NCI-H226 (cell line): ENCODE results near the gene PLEKHA8.

Source experiments
- DNase-seq: peaks from one replicate; pipeline ENCODE4 v3.0.0-alpha.2; 2015

Gene PLEKHA8

DNA sequence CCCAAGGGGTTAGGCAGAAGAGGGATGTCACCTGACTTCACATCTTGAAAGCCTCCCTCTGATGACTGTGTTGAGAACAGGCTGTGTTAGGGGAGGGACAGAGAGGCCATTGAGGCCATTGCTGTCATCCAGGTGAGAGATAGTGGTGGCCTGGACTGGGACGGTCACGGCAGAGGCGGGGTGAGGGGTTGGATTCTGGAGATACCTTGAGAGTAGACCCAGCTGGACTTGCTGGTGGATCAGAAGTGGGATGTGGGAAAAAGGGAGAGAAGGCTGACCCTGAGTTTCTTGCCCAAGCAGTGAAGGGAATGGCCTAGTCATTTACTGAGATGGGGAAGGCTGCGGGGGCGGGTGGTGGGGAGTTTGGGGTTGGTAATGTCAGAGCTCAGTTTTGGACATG is 120.2 kb downstream of the PLEKHA8 start:
- DNase-seq: no peak

DNA sequence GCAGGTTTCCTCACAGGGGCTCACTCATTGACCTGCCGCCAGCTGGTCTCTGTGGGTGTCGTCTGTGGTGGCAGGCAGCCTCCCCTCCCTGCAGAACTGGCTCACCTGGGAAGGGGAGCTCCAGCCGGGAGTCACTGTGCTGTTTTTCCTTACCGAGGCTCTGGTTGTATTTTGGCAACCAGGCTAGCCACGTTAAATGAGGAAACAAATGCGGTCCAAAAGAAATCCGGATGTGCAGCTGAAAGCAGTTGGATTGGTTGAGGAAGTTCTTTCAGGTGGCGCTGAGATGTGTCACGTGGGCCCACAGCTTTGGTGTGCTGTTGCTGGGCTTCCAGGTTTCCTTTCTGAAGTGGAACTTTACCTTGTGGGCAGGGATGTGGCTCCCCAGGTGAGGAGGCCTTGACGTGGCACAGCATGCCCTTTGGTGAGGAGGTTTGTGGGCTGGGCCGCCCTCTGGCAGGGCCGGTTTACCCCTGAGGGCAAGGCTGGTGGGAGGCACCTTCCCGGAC is 120.8 kb downstream of the PLEKHA8 start:
- DNase-seq: no peak

DNA sequence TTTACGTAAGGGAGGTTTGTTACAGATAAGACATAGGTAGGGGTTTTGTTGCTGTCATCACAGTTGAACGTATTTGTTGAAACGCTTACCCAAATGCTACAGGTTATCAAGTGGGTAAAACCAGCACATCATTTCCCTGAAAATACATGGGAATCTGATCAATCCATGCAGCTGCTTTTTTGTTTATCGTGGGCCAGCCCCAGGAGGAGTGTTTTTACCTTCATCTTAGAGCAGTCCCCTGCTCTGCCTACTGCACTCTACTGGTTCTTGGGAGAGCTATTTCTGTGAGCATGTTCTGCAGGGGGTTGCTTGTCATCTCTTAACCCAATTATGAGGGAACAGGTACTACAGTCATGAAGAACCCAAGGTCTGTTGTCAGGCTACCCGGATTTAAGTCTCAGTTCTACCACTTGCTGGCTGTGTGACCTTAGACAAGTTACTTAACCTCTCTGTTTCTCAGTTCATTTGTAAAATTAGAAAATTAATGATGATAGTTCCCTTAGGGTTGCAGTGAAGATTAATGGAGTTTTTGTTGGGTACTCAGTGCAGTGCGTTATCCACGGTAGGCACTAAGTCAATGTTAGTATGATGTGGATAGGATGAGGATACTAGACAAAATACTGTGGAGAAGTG is 121.5 kb downstream of the PLEKHA8 start:
- no peak for DNase-seq

DNA sequence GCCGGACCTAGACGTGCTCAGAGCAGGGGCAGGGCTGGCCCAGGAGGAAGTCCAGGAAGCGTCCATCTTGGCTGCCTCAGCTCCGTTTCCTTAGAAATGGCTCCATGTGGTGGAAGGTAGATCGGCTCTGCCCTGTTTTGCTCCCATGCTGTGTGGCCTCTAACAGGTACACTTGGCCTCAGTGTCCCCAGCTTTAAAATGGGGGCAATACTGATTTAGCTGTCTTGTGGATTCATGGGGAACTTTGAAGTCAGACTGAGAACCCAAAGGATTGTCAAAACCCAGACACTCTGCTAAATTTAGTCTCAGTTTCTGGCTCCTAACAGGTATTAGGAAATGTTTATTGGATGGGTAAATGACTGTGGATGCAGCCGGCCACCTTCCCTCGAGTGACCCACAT is 122.5 kb downstream of the PLEKHA8 start:
- DNase-seq: no peak

DNA sequence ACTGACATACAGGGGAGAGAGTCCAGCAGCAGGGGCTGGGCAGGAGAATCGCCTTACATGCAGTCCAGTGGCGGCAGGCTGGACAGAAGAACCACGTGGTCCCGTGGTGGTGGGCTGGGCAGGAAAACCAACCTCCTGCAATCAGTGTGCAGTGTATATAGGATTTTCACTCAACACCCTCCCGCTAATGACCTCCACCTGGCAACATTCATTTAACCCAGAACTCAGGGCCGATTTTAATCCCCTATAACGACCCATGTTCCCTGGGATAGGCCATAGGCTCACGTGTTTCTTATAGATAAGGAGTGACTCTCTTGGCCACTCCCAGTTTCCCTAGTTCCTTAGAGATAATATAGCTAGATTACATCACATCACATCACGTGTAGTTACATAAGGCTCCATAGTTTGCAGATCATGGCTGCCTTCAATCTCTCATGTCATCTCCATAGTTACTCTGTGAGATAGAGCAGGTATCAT is 125.9 kb downstream of the PLEKHA8 start:
- no peak for DNase-seq

DNA sequence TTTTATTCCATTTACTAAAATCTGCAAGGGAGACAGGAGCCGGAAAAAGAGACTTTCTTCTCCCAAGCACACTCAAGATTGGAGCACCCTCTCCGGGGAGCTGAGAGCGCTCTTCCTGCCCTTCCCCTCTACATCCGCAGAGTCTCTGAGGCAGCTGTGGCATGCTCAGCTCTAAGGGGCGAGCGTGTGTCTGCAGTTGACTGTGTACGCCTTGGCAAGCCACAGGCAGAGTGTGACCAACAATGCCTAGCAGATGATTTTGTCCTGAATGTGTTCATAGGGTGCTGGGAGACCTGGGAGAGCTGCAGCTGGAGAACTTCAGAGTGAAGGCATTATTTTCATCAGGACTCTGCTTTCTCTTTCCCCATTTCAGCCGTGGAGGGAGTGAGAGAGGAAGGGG is 127.3 kb downstream of the PLEKHA8 start:
- DNase-seq: no peak

DNA sequence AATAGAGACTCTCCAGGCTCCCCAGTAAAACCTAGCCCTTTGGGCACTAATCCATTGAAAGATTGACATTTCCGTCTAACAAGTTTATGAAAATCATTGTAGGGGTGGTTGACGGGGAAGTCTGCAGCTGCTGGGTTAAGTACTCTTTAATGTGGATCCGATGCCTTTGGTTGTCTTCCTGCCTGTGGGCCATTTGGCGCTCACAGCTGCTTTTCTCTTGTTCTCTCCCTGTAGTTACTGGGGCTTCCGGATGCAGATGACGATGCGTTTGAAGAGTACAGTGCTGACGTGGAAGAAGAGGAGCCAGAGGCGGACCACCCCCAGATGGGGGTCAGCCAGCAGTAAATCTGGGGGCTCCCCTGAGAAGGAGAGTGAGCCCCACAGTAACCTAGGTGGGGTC is 129.0 kb downstream of the PLEKHA8 start:
- no peak for DNase-seq

DNA sequence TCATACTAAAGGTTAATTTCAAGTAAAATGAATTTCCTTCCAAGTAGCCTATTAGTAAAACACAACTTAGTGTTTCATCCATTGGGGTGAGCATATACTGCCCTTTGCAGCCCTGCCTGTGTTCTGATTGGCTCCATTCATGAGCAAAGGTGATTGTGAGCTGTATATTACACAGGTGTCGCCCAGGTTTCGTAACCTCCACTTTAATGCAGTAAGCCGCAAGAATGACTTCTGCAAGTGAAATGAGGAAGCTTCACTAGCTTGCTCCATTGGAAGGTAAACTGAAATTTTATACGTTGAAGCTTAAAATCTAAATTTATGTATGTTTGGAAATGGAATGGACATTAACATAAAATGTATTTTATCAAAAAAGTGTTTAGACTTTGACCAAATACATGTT is 131.0 kb downstream of the PLEKHA8 start:
- DNase-seq: no peak

DNA sequence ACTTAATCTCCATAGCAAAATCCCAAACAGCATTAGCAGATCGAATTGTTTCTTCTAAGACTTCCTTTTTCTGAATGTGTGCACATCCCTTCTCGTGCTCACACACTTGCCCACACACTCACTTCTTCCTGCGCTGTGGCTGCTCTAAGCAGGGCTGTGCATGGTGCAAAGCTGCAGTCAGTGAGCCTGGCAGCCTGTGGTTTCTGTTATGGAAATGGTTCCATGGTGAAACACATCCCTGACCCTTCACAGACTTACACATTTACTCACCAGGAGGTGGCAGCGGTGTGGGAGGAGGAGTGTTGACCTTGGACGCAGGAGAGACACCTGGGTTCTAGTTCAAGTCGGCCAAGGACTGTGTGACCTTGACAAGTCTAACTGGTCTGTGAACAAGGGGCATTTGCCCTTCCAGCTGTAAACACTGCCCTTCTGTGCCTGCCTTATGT is 131.5 kb downstream of the PLEKHA8 start:
- DNase-seq: peak; percentile 61

DNA sequence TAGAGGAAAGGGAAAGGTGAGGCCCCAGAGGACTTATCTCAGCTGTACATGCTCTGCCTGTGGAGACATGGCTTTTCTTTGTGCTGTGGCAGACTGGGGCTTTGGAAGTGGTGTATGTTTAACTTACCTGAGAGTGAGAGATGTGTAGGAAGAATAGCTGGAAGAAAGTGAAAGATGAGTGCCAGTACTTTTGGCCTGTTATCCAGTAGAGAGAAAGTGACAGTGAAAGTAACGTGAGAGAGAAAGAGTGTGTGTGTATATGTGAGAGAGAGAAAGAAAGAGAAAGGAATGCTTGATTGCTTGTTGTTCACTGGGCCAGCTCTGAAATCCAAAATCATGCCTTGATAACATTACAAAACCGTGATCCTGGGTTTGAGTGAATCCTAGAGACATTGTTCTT is 132.1 kb downstream of the PLEKHA8 start:
- DNase-seq: no peak

DNA sequence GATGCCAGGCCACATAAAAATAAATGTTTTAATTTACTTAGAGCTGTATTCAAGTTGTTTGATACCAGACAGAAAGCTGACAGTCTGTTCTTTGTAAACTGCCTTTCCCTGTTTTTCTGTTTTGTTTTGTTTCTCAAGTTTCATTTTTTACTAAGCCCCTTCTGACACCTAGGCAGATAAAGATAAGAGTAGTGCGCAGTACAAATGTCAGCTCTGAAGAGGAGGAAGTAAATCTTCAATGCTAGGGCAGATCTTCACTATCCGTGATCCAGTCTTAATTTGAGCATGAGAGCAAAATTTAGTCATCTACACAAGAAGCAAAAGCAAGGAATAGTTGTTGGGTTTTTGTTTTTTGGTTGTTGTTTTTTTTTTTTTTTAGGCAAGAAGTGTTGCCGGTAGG is 133.9 kb downstream of the PLEKHA8 start:
- DNase-seq: no peak

DNA sequence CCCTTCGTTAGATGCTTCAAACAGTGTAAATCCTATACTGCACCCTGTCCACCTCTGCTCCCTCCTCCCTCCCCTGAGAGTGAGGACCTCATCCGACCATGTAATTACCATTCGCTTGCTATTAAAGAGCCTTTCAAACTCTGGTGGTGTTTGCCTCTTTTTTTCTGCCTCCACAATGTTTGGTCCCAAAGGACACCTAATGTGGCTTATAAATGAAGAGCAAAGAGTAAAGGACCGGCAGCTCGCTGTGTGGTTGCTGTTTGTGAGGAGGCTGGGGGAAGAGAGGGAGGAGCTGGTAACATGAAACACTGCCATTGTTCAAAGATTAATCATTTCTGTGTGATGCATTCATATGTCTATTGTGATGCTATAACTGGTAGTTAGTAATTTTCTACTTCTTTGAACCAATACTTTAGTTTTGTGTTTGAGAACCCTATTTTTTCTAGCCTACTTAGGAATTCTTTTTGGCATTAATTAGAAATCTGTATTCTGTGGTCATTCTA is 134.5 kb downstream of the PLEKHA8 start:
- DNase-seq: peak; percentile 40

DNA sequence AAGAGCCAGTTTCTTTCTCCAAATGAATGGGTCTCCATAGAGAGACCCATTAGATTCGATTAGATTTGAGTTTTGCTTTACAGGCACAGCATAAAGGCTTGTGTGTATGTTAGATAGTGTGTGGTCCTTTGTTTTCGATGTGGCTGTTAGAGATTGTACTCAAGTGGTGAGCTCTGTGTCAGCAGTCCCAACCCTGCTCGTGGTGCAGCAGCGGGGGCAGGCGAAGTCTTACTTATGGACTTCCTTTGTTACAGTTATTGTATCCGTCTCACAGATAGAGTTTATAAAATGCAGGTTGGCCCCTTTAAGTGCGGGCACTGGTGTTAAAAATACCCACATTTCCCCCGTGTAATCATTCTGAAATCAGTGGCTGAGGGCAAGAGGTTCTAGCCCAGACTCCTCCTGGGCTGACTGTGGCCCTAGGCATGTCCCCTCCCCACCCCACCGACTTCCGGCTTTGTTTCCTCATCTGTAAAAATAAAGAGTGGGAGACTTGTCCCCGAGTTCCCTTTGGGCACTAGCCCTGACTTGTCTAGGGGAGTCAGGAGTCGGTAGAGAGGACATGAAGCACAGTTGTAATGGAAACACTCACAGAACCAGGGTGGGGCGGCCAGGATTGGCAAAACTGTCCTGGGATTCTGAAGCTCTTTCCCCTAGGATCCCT is 135.2 kb downstream of the PLEKHA8 start:
- DNase-seq: no peak

DNA sequence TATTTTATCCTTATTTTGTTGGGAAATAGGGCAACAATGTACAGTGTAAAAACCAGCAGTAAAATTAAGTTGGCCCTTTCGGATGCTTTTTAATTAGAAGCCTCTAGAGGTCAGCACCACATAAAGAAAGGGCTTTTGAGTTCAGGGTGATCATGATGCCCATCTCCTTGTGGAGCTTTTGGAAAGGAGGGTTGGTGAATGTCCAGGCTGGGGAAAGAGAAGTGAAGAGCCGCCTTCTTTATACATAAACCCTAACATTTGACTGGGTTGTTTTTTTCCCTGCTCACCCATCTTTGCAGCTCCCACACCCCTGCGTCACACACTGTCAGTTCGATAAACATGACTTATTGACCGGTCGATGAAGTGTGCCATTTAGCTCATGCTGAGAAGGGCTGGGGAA is 136.4 kb downstream of the PLEKHA8 start:
- DNase-seq: peak; percentile 63

DNA sequence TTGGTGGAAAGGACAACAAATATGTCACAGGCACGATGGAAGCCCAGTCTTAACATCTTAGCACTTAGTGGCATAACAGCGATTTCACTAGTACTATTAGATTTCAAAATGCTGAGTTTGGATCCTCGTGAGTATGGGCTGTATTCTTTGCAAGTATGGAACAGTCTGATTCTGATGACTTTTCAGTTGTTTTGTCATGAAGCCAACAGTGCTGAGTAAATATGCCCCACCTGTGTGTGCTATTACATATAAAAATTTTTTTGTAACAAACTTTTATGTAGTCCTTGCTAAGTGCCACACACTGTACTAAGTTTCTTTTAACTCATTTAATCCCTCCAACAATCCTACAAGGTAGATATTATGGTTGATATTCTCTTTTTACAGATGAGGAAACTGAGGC is 137.4 kb downstream of the PLEKHA8 start:
- DNase-seq: no peak

DNA sequence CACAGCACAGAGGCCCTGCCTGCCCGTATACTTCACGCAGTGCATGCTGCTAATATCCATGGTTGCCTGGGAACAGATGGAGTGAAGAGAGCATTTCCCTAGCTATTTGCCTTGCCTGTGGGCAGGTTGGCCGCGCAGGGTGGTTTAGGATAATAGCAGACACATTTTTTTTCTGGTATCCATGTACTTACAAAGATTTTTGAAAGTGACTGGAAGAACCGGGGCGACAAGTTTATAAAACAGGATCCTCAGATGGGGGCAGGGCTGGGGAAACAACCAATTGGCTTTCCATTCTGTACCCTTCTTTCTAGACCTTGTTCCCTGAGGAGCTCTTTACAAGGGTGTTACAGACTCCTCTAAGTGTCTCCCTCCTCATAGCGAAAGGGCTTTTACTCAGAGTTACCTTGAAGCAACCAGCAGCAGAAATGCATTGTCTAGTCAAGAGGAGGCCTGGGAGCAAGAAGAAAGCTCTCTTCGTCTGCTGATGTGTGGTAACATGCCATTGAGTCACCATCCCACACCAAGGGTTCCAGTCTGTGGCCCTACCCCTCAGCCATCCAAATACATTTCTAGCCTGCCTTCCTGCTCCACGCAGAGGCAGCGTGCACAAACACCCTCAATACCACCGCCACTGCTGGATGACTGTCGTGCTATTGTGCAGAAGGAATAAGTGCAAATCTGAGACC is 138.1 kb downstream of the PLEKHA8 start:
- no peak for DNase-seq

DNA sequence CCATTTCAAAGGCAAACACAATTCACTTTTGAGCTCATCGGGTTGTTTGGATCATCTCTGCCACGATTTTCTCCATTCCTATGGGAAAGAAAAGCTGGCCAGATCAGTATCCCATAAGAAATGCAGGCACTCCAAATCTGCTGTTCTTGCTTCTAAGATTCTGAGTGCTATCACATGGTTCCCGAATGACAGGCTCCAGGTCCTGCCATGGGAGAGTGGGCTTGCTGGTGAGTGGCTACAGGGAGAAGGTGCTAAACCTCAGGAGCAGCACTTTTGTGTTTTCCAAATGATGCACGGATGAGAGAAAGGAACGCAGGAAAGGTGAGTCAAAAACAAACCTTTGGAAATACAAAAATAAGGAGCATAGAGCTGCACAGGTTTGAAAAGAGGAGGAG is 138.6 kb downstream of the PLEKHA8 start:
- DNase-seq: no peak

DNA sequence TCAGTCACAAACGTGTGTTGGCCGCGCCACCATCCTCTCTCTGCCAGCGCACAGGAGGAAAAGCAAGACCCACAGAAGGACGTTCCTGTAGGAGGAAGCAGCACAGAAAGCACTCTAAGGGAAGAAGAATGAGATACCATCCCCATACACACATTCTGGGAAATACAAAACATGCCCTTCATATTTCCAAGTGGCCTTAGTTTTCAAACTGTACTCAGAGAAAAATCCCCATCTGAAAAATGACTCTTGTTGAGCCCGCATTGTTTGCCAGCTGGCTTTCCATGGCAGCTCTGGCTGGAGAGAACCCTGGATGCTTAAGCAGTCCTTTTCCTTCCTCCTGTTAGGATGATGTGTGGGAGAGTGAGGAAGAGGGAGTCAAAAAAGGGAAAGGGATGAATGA is 139.7 kb downstream of the PLEKHA8 start:
- no peak for DNase-seq

DNA sequence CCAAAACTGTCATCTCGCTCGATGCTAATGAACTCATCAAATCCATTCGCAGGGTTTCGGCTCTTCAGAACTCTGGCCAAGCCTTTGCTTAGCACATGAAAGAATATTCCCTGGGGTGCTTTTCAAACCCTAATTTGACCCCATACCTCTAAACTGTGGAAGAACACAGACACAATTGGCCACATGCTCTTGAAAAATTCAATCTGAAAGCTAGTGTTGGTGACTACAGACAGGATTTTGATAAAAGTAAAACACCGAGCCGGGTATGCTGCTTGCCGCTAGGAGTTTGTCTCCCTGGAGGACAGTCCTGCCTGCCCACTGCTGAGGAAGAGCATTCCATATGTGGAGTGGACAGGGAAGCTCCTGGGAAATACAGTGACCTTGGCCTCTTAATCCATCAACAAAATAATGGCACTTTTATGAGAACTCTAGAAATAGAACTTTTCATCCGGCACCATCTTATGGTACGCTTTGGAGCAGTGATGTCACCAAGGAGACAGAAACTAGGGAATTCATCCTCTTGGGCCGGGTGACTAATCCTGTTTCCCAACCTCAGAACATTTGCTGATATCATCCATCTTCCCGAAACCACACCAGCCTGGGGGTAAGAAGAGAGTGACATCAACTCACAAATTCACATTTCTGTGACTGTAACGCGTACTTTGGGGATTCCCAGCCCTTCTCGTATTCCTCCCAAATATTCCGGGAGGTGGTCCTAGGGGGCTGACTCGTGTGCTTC is 140.8 kb downstream of the PLEKHA8 start:
- peak; percentile 87 for DNase-seq

DNA sequence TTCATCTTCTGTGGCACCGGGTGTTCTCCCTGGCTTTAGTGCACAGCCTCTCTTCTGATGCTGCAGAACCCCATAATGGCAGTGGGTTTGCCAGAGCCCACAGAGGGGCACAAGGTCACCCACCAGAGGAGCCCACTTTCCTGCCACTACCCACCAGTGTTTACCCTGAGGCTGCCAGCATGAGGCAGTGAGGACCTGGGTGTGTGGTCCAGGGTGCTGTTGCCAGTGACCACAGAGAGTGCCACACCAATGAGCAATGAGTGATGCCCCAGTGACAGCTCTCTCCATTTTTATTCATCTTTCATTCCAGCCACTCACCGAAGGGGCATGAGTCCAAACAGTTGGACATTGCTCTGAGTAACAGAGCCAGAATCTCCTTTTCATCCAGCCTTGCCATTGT is 141.4 kb downstream of the PLEKHA8 start:
- DNase-seq: peak; percentile 38

DNA sequence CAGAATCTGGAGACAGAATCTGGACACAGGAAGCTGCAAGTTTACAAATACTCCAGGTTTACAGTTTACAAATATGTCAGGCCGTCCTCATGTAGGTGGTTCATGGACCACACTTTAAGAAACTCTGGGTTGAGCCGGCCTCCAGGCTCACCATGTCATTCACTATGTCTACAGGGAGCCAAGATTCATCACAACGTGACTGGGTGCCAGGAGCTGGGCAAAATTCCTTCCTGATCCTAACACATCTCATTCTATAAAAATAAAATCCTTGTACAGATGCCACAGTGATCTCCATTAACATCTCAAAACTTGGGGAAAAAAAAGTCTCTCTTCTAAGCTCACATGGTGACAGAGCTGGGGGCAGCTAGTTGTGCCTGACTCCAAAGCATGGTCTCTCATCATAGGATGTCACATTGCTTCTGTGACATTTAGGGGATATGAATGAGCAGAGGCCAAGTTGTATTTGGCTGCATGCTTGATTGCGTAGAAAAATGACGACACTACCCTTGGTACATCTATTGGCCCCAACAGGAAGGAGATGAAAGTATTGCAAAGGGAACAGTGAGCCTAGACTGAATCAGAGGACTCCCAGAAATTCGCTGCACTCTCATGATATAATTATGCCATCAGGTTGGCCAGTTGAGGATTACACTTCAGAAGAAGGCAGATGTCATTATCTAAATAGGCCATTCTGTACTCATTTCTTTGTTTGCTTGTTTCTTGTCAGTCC is 142.4 kb downstream of the PLEKHA8 start:
- DNase-seq: no peak

DNA sequence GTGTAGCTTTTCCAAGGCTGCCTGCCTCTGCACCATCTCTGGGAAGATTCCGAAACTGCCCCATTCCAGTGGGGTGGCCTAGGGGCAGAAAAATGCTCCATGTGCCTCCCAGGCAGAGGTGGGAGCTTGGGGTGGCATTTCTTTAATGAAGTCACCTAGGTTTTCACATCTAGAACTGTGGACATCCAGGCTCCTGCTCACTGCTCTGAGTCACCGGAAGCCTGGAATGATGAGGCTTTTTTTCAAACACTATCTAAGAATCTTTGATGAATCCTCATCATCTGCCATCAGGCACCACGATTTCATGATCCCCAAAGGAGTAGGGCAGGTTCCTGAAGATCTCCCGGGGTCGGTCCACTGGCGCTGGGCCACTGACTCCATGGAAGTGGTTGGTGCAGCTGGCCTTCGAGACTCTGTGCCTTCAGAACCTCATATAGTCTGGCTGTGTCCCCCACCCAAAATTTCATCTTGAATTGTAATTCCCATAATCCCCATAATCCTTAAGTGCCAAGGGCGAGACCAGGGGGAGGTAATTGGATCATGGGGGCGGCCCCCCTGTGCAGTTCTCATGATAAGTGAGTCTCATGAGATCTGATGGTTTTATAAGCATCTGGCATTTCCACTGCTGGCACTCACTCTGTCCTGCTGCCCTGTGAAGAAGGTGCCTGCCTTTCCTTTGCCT is 143.7 kb downstream of the PLEKHA8 start:
- DNase-seq: no peak
